GM12878 (cell line): ENCODE data around the gene PLD3. TPM values are rescaled to one million over a fixed set of nuclear protein-coding genes. Genes with fewer than 3 reads are reported as not detected.

Experiments used
- ATAC-seq: fragments of 200-7000 bp; cut with Tn5 transposase; 3 replicates; pipeline ENCODE4 v1.9.1; 2020; ENCODE audit warnings: mild to moderate bottlenecking, moderate library complexity
- BruUV-seq: library from RNA; stranded (reverse); fragments of 400-500 nt; replicated peaks from 2 replicates; lab custom pipeline; 2021; lab: Mats Ljungman, UMichigan
- CTCF ChIA-PET: fragments of 300-600 bp; sonication (Branson Sonifier 250); formaldehyde crosslinking; extraction: SDS; loops from one replicate; lab custom pipeline; 2021; ENCODE audit warnings: inconsistent platforms; lab: Yijun Ruan, JAX
- POLR2A ChIA-PET: fragments of 350-600 bp; formaldehyde crosslinking; extraction: SDS; loops from one replicate; lab custom pipeline; 2021; ENCODE audit warnings: inconsistent platforms; lab: Charles Lee
- RAD21 ChIA-PET: fragments of 300-600 bp; sonication (Branson Sonifier 250); formaldehyde crosslinking; loops from one replicate; lab custom pipeline; 2023; ENCODE audit warnings: antibody characterized with exemption; ENCODE audit not compliant: unreplicated experiment; lab: Charles Lee
- SMC1A ChIA-PET: fragments of 300-600 bp; sonication (Branson Sonifier 250); formaldehyde crosslinking; loops from one replicate; lab custom pipeline; 2023; ENCODE audit not compliant: unreplicated experiment, uncharacterized antibody; lab: Charles Lee
- DNase-seq: peaks from one replicate; pipeline ENCODE4 v3.0.0-alpha.2; 2011; ENCODE audit warnings: low read depth, low spot score
- FAIRE-seq: peaks from 3 replicates; lab custom pipeline; 2011; peaks lifted over from hg19 to GRCh38; lab: Jason Lieb, UNC
- H2AFZ ChIP-seq: 2 replicates; pipeline ENCODE4 v1.6.0; 2011; ENCODE audit warnings: low read depth, low read length, control low read depth; ENCODE audit not compliant: control insufficient read depth
- H3K27ac ChIP-seq: 2 replicates; pipeline ENCODE4 v1.5.1; 2011; ENCODE audit warnings: control low read depth; ENCODE audit not compliant: control insufficient read depth, insufficient read depth
- H3K27me3 ChIP-seq, 2 experiments: replicated peaks in 1 of 2; 2 replicates each; pipeline versions ENCODE4 v1.6.0 to v1.6.1; 2011; ENCODE audit warnings: low read length in 1 of 2; ENCODE audit not compliant: control insufficient read depth in 2 of 2, insufficient read depth in 2 of 2
- H3K36me3 ChIP-seq, 2 experiments: 2 replicates each; pipeline ENCODE4 v1.5.1; 2011; ENCODE audit warnings: low read length in 1 of 2; ENCODE audit not compliant: control insufficient read depth in 2 of 2, insufficient read depth in 2 of 2
- H3K4me1 ChIP-seq: 2 replicates; pipeline ENCODE4 v1.6.1; 2011; ENCODE audit warnings: mild to moderate bottlenecking, low read length, moderate library complexity, mixed read lengths; ENCODE audit not compliant: control insufficient read depth, insufficient read depth
- H3K4me2 ChIP-seq: 2 replicates; pipeline ENCODE4 v1.6.0; 2011; ENCODE audit warnings: control low read depth; ENCODE audit not compliant: control insufficient read depth, insufficient read depth
- H3K4me3 ChIP-seq: fragments of 200-600 bp; sonication (generic); 2 replicates; pipeline ENCODE4 v1.5.1; 2016
- H3K79me2 ChIP-seq: 2 replicates; pipeline ENCODE4 v1.6.0; 2011; ENCODE audit warnings: low read length; ENCODE audit not compliant: control insufficient read depth, insufficient read depth
- H3K9ac ChIP-seq: 2 replicates; pipeline ENCODE4 v1.8.0; 2011; ENCODE audit warnings: low read length, control low read depth, mixed read lengths; ENCODE audit not compliant: control insufficient read depth, insufficient read depth
- H3K9me3 ChIP-seq: replicated peaks from 3 replicates; pipeline ENCODE4 v1.5.1; 2011; ENCODE audit warnings: mild to moderate bottlenecking, low read length; ENCODE audit not compliant: control insufficient read depth, insufficient read depth
- H4K20me1 ChIP-seq: 2 replicates; pipeline ENCODE4 v1.6.0; 2011; ENCODE audit not compliant: control insufficient read depth, insufficient read depth
- BACH1 ChIP-seq: fragments of 450-650 bp; IDR thresholded peaks from 2 replicates; pipeline ENCODE4 v1.6.1; 2017; ENCODE audit warnings: mild to moderate bottlenecking, borderline replicate concordance
- JUND ChIP-seq: IDR thresholded peaks from 2 replicates; pipeline ENCODE4 v1.6.1; 2012; ENCODE audit warnings: low read depth, mild to moderate bottlenecking, low read length, improper control_type of control experiment, moderate library complexity
- KLF5 ChIP-seq: fragments of 450-650 bp; IDR thresholded peaks from 2 replicates; pipeline ENCODE4 v1.6.1; 2014; ENCODE audit warnings: mild to moderate bottlenecking; ENCODE audit not compliant: partially characterized antibody
- STAT1 ChIP-seq: fragments of 450-650 bp; conservative IDR thresholded peaks from 2 replicates; pipeline ENCODE4 v1.6.1; 2014; ENCODE audit warnings: antibody characterized with exemption, mild to moderate bottlenecking
- ZNF217 ChIP-seq: fragments of 450-650 bp; IDR thresholded peaks from 2 replicates; pipeline ENCODE4 v1.6.1; 2017; ENCODE audit warnings: antibody characterized with exemption, mild to moderate bottlenecking
- WGBS: methylation state at CpG from one replicate; pipeline ENCODE4 v1.1.6; 2016; ENCODE audit warnings: low lambda C conversion rate; ENCODE audit not compliant: insufficient replicate concordance, insufficient coverage; ENCODE audit errors: missing lambda C conversion rate; 5-methylcytosine and 5-hydroxymethylcytosine counted together
- in situ Hi-C: fragments of 300-500 bp; cut with MboI; formaldehyde crosslinking; loops from 9 replicates; pipeline ENCODE4 v1.14.3; 2018; ENCODE audit warnings: mixed read lengths
- intact Hi-C: fragments of 100-400 bp; cut with micrococcal nuclease; formaldehyde crosslinking; loops from one replicate; pipeline ENCODE4 v1.14.2; 2022; ENCODE audit not compliant: unreplicated experiment
- polyA plus RNA-seq, 11 experiments: library from polyadenylated mRNA; depleted of rRNA in 4 of 11; unstranded in 6 of 11; stranded (reverse) in 5 of 11; fragments of >200 nt; fragmentation: Nextera tagmentation in 4 of 11; fragmentation: Illumina TruSeq in 1 of 11; extraction: Ambion mirVana in 4 of 11; extraction: Trizol in 1 of 11; gene quantifications; 1 replicate in 1 of 11; 2 replicates in 10 of 11; pipeline versions ENCODE4 v1.2.1 to v1.2.3, GENCODE V29; 2011 to 2016; ENCODE audit warnings: inconsistent platforms in 2 of 11, missing spikeins in 2 of 11, low read depth in 1 of 11
- total RNA-seq, 4 experiments: library from RNA; depleted of rRNA in 3 of 4; stranded (reverse); fragments of >200 nt in 3 of 4; fragmentation: Illumina TruSeq in 1 of 4; extraction: Trizol in 1 of 4; gene quantifications; 2 replicates each; pipeline versions ENCODE4 v1.2.1 to v1.2.3, GENCODE V29; 2013 to 2021
- TF ChIP-seq, protein P1 (sequence below): fragments of 450-650 bp; IDR thresholded peaks from 2 replicates; pipeline ENCODE4 v1.6.1; 2016; ENCODE audit warnings: mild to moderate bottlenecking

Gene PLD3
- total and polyA plus RNA-seq, 10 of the 15 experiments (the other 5 are each of a cell fraction or from before 2014, with no cell fraction given), result 1.3 to 134 (median 72.7) TPM

DNA sequence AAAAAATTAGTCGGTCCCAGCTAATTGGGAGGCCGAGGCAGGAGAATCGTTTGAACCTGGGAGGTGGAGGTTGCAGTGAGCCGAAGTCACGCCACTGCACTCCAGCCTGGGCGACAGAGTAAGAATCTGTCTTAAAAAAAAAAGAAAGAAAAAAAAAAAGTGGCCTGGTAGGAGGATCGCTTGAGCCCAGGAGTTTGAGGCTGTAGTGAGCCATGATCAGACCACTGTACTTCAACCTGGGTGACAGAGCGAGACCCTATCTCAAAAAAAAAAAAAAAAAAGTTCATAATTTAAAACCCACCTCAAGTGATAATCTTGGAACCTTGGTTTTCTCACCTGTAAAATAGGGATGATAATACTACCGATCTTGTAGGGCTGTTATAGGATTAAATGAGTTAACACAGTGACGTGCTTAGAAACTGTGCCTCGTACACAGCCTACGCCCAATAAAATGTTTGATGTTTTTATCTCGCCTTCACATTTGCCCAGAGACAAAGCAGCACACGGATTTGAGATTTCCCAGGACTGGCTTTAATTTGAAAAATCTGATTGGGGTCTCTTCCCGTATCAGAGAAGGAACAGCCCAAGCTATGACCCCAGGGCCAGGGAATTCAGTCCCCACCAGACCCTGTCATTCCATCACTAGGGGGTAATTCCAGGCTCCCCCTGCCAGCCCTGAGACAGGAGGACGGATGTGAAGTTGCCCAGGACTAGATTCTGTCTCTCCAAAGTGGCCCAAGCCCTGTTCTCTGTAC lies 73.7 kb downstream of the PLD3 start:
- Histone ChIP-seq H3K36me3 (peaks cover 0 to 6% of the 10 kb centered on the region in 2 experiments; a peak in 2 of 4 replicates), H3K4me3 (no peak overlapping the region), H3K4me2 (no peak overlapping the region; the same call in 1 of the 2 replicates), H3K79me2 (peaks cover 27% of the 10 kb centered on the region), H2AFZ (no peak overlapping the region), H3K9ac (0 out of 2 replicates have a peak overlapping the region, but pooled peaks have one; percentile 77), H3K4me1 (peaks cover 5% of the 10 kb centered on the region), H4K20me1 (no peaks in the 10 kb centered on the region), H3K27ac (no peak overlapping the region), H3K9me3 (no peaks in the 10 kb centered on the region), H3K27me3 (no peaks in the 10 kb centered on the region)
- DNase-seq (no peak), FAIRE-seq (no peak), ATAC-seq (no peak)
- intact Hi-C loops (loop anchor here (1.0 kb wide), 1 partner anchor 22 kb away; the partner anchor contains the start of gene SERTAD3), in situ Hi-C loops (no loop called here)
- POLR2A ChIA-PET, result interaction anchor here (0.7 to 5.5 kb wide), 6 partner anchors 10 to 74 kb away, joined by 3 to 55 read pairs (median 6); partner anchors contain the start of genes C19orf47, PLD3 and SERTAD3
- 95% methylated on average over 16 of the region's 16 CpGs for WGBS
- CTCF ChIA-PET, result interaction anchor here (0.6 to 7.1 kb wide), 6 partner anchors 11 to 108 kb away, joined by 3 to 67 read pairs (median 24); partner anchors contain the start of genes BLVRB and SERTAD3
- SMC1A ChIA-PET, result interaction anchor here (1.1 to 2.3 kb wide), 6 partner anchors 10 to 117 kb away, joined by 3 to 35 read pairs (median 9); partner anchors contain the start of gene SERTAD3
- RAD21 ChIA-PET, result interaction anchor here (1.3 to 2.7 kb wide), 7 partner anchors 11 to 74 kb away, joined by 3 to 35 read pairs (median 12); partner anchors contain the start of genes BLVRB, PLD3 and SERTAD3
- TF ChIP-seq KLF5 (no peak), STAT1 (no peak), JUND (no peak), BACH1 (no peak), ZNF217 (no peak)
- TF ChIP-seq, protein P1, sequence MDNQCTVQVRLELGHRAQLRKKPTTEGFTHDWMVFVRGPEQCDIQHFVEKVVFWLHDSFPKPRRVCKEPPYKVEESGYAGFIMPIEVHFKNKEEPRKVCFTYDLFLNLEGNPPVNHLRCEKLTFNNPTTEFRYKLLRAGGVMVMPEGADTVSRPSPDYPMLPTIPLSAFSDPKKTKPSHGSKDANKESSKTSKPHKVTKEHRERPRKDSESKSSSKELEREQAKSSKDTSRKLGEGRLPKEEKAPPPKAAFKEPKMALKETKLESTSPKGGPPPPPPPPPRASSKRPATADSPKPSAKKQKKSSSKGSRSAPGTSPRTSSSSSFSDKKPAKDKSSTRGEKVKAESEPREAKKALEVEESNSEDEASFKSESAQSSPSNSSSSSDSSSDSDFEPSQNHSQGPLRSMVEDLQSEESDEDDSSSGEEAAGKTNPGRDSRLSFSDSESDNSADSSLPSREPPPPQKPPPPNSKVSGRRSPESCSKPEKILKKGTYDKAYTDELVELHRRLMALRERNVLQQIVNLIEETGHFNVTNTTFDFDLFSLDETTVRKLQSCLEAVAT, result 0 out of 2 replicates have a peak, but pooled peaks have one; percentile 40
- BruUV-seq, result no TSS peak
